Testis (tissue), 2 donors: Measurements from ENCODE around the gene SCO2.

ENCODE experiments used
- CTCF ChIP-seq, 3 experiments: fragments of 450-650 bp in 2 of 3; fragments of 200-600 bp in 1 of 3; sonication (generic) in 1 of 3; IDR thresholded peaks; one replicate each; pipeline ENCODE4 v1.5.1; 2016 to 2019; ENCODE audit warnings: antibody characterized with exemption in 3 of 3, mild to moderate bottlenecking in 2 of 3, moderate library complexity in 1 of 3
- POLR2A ChIP-seq: fragments of 450-650 bp; IDR thresholded peaks from one replicate; pipeline ENCODE4 v1.6.1; 2017; ENCODE audit warnings: antibody characterized with exemption, mild to moderate bottlenecking, moderate library complexity

GRCh38 chr22:50479721-50480120, 45.7 kb downstream of the SCO2 start:
- TF ChIP-seq CTCF (IDR thresholded peaks at IDR 0.05) (no peak), POLR2A (no peak)
